H1 (cell line): ENCODE measurements around the gene RAD23B. TPM values are rescaled to one million over a fixed set of nuclear protein-coding genes. Genes with fewer than 3 reads are reported as not detected.

ENCODE experiments used
- CTCF ChIA-PET: fragments of 300-600 bp; sonication (Branson Sonifier 250); formaldehyde crosslinking; loops from one replicate; lab custom pipeline; 2021; ENCODE audit not compliant: partially characterized antibody; lab: Charles Lee
- POLR2A ChIA-PET: fragments of 300-600 bp; sonication (Branson Sonifier 250); formaldehyde crosslinking; loops from one replicate; lab custom pipeline; 2021; ENCODE audit warnings: inconsistent platforms; ENCODE audit not compliant: partially characterized antibody; lab: Charles Lee
- DNase-seq, 2 experiments: peaks; one replicate each; pipeline versions ENCODE4 v3.0.0 to v3.0.0-alpha.2; 2010 to 2022; ENCODE audit warnings: low spot score in 2 of 2, low read depth in 1 of 2, mixed read lengths in 1 of 2
- FAIRE-seq: peaks from 2 replicates; lab custom pipeline; 2011; peaks lifted over from hg19 to GRCh38; lab: Jason Lieb, UNC
- H2AFZ ChIP-seq: 2 replicates; pipeline ENCODE4 v1.8.1; 2012; ENCODE audit warnings: low read length, inconsistent platforms
- H2AK5ac ChIP-seq: 2 replicates; pipeline ENCODE4 v1.6.1; 2013; ENCODE audit warnings: low read depth, low read length
- H2BK120ac ChIP-seq: replicated peaks from 2 replicates; pipeline ENCODE3; 2013; ENCODE audit warnings: low read depth, low read length, inconsistent platforms
- H2BK12ac ChIP-seq: 2 replicates; pipeline ENCODE4 v1.6.1; 2013; ENCODE audit warnings: low read depth, low read length
- H2BK15ac ChIP-seq: 2 replicates; pipeline ENCODE4 v1.6.1; 2013; ENCODE audit warnings: low read length
- H2BK20ac ChIP-seq: 2 replicates; pipeline ENCODE4 v1.6.1; 2013; ENCODE audit warnings: low read length
- H2BK5ac ChIP-seq: 2 replicates; pipeline ENCODE4 v1.6.1; 2013; ENCODE audit warnings: low read depth, low read length
- H3K14ac ChIP-seq: 2 replicates; pipeline ENCODE4 v1.6.1; 2013; ENCODE audit warnings: inconsistent platforms; ENCODE audit not compliant: insufficient read length
- H3K18ac ChIP-seq: 2 replicates; pipeline ENCODE4 v1.6.1; 2013; ENCODE audit warnings: low read length; ENCODE audit errors: extremely low read depth
- H3K23ac ChIP-seq: 2 replicates; pipeline ENCODE4 v1.6.1; 2013; ENCODE audit warnings: inconsistent platforms; ENCODE audit not compliant: insufficient read length
- H3K23me2 ChIP-seq: 2 replicates; pipeline ENCODE4 v1.6.1; 2013; ENCODE audit warnings: low read depth, low read length
- H3K27ac ChIP-seq: 2 replicates; pipeline ENCODE4 v1.6.1; 2011; ENCODE audit warnings: low read depth, low read length, inconsistent platforms
- H3K27me3 ChIP-seq, 4 experiments: replicated peaks in 1 of 4; 1 replicate in 1 of 4; 2 replicates in 3 of 4; pipeline versions ENCODE4 v1.6.1 to v1.8.1; 2011 to 2013; ENCODE audit warnings: low read length in 3 of 4, mild to moderate bottlenecking in 3 of 4, inconsistent platforms in 2 of 4, mixed read lengths in 2 of 4, moderate library complexity in 1 of 4; ENCODE audit not compliant: control insufficient read depth in 3 of 4, insufficient read depth in 3 of 4; ENCODE audit errors: extremely low read depth in 1 of 4
- H3K36me3 ChIP-seq, 4 experiments: 2 replicates each; pipeline versions ENCODE4 v1.6.1 to v1.8.1; 2011 to 2013; ENCODE audit warnings: mild to moderate bottlenecking in 4 of 4, low read length in 3 of 4, moderate library complexity in 2 of 4, control low read depth in 1 of 4, inconsistent platforms in 1 of 4; ENCODE audit not compliant: insufficient read depth in 4 of 4, control insufficient read depth in 2 of 4
- H3K4ac ChIP-seq: replicated peaks from 2 replicates; pipeline ENCODE3; 2013; ENCODE audit warnings: low read length, low read depth, mixed read lengths, inconsistent platforms; ENCODE audit not compliant: insufficient read length
- H3K4me1 ChIP-seq, 4 experiments: replicated peaks in 1 of 4; 1 replicate in 1 of 4; 2 replicates in 3 of 4; pipeline versions ENCODE4 v1.6.1 to v1.8.1; 2011 to 2013; ENCODE audit warnings: low read length in 3 of 4, inconsistent platforms in 2 of 4, mixed read lengths in 1 of 4; ENCODE audit not compliant: insufficient read depth in 4 of 4, control insufficient read depth in 3 of 4
- H3K4me2 ChIP-seq, 2 experiments: 2 replicates each; pipeline versions ENCODE4 v1.6.1 to v1.8.1; 2011 to 2013; ENCODE audit warnings: low read depth in 2 of 2, low read length in 2 of 2, control low read depth in 1 of 2, inconsistent platforms in 1 of 2, mild to moderate bottlenecking in 1 of 2; ENCODE audit not compliant: insufficient read depth in 1 of 2
- H3K4me3 ChIP-seq, 4 experiments: fragments of 200-600, 300-600 bp in 1 of 4; sonication (generic), shearing (Covaris generic), sonication (Bioruptor Twin) in 1 of 4; 2 replicates each; pipeline versions ENCODE4 v1.5.1 to v1.8.1; 2011 to 2016; ENCODE audit warnings: low read length in 4 of 4, low read depth in 3 of 4, control low read depth in 2 of 4, inconsistent platforms in 2 of 4, mild to moderate bottlenecking in 2 of 4, mixed read lengths in 1 of 4, moderate library complexity in 1 of 4; ENCODE audit not compliant: insufficient read depth in 2 of 4; ENCODE audit errors: extremely low read depth in 1 of 4
- H3K56ac ChIP-seq: replicated peaks from 2 replicates; pipeline ENCODE3; 2013; ENCODE audit warnings: low read depth, mild to moderate bottlenecking, mixed read lengths, low read length, inconsistent platforms; ENCODE audit not compliant: insufficient read length
- H3K79me1 ChIP-seq: 2 replicates; pipeline ENCODE4 v1.6.1; 2013; ENCODE audit warnings: low read depth, low read length, control low read depth
- H3K79me2 ChIP-seq, 2 experiments: 2 replicates each; pipeline versions ENCODE4 v1.6.1 to v1.8.1; 2012 to 2013; ENCODE audit warnings: low read length in 2 of 2, mild to moderate bottlenecking in 2 of 2, inconsistent platforms in 1 of 2; ENCODE audit not compliant: insufficient read depth in 2 of 2, control insufficient read depth in 1 of 2
- H3K9ac ChIP-seq, 4 experiments: replicated peaks in 1 of 4; 1 replicate in 1 of 4; 2 replicates in 3 of 4; pipeline versions ENCODE4 v1.6.1 to v1.8.1; 2011 to 2013; ENCODE audit warnings: low read depth in 3 of 4, low read length in 3 of 4, control low read depth in 2 of 4, mild to moderate bottlenecking in 2 of 4, moderate library complexity in 2 of 4, inconsistent platforms in 1 of 4; ENCODE audit errors: extremely low read depth in 1 of 4
- H3K9me3 ChIP-seq, 2 experiments: 2 replicates each; pipeline versions ENCODE4 v1.6.1 to v1.8.1; 2012 to 2013; ENCODE audit warnings: mild to moderate bottlenecking in 2 of 2, moderate library complexity in 2 of 2, control low read depth in 1 of 2, inconsistent platforms in 1 of 2, low read depth in 1 of 2, low read length in 1 of 2, mixed read lengths in 1 of 2; ENCODE audit not compliant: insufficient read depth in 2 of 2
- H4K20me1 ChIP-seq, 2 experiments: replicated peaks in 1 of 2; 2 replicates each; pipeline versions ENCODE3 to v1.8.1; 2011 to 2013; ENCODE audit warnings: inconsistent platforms in 2 of 2, low read length in 2 of 2, mild to moderate bottlenecking in 1 of 2; ENCODE audit not compliant: insufficient read depth in 2 of 2, control insufficient read depth in 1 of 2
- H4K5ac ChIP-seq: 2 replicates; pipeline ENCODE4 v1.6.1; 2013; ENCODE audit warnings: low read length, low read depth, mixed read lengths, inconsistent platforms; ENCODE audit not compliant: insufficient read length
- H4K8ac ChIP-seq: 2 replicates; pipeline ENCODE4 v1.8.0; 2013; ENCODE audit warnings: mild to moderate bottlenecking, moderate library complexity, low read length, inconsistent platforms; ENCODE audit not compliant: insufficient read depth; ENCODE audit errors: extremely low read depth
- H4K91ac ChIP-seq: replicated peaks from 2 replicates; pipeline ENCODE3; 2013; ENCODE audit warnings: low read length, mixed read lengths, inconsistent platforms; ENCODE audit not compliant: insufficient read length
- ATF3 ChIP-seq: IDR thresholded peaks from 2 replicates; pipeline ENCODE4 v1.6.1; 2011; ENCODE audit warnings: low read depth, mild to moderate bottlenecking, low read length; ENCODE audit not compliant: insufficient read depth
- BCL11A ChIP-seq, 2 experiments: IDR thresholded peaks; one replicate each; pipeline ENCODE4 v1.6.1; 2011; ENCODE audit warnings: low read depth in 2 of 2, low read length in 2 of 2, mild to moderate bottlenecking in 2 of 2
- KDM5A ChIP-seq: fragments of 200-600 bp; IDR thresholded peaks from 2 replicates; pipeline ENCODE4 v1.7.1; 2012; ENCODE audit warnings: mild to moderate bottlenecking, low read length, inconsistent platforms, mixed read lengths
- SIN3A ChIP-seq, 2 experiments: IDR thresholded peaks in 1 of 2; conservative IDR thresholded peaks in 1 of 2; 2 replicates each; pipeline ENCODE4 v1.6.1; 2011 to 2012; ENCODE audit warnings: low read length in 2 of 2, improper control_type of control experiment in 1 of 2, low read depth in 1 of 2, mild to moderate bottlenecking in 1 of 2
- SIX5 ChIP-seq: IDR thresholded peaks from 2 replicates; pipeline ENCODE4 v1.6.1; 2011; ENCODE audit warnings: mild to moderate bottlenecking, low read depth, low read length
- SRF ChIP-seq: IDR thresholded peaks from 2 replicates; pipeline ENCODE4 v1.6.1; 2011; ENCODE audit warnings: mild to moderate bottlenecking, low read depth, low read length, moderate library complexity
- TAF7 ChIP-seq: optimal IDR thresholded peaks from 2 replicates; pipeline ENCODE3; 2011; ENCODE audit warnings: low read depth, mild to moderate bottlenecking, inconsistent platforms, low read length, moderate library complexity, borderline replicate concordance
- TCF12 ChIP-seq: IDR thresholded peaks from 2 replicates; pipeline ENCODE4 v1.6.1; 2011; ENCODE audit warnings: low read depth, mild to moderate bottlenecking, low read length
- USF2 ChIP-seq: IDR thresholded peaks from 2 replicates; pipeline ENCODE4 v1.6.1; 2011; ENCODE audit warnings: low read length, improper control_type of control experiment
- WGBS, 2 experiments: shearing (Covaris generic) in 1 of 2; methylation state at CpG; one replicate each; pipeline versions ENCODE4 v1.1.6 to v1.1.7; 2013 to 2015; ENCODE audit warnings: low lambda C conversion rate in 2 of 2, mixed read lengths in 2 of 2, inconsistent platforms in 1 of 2, low coverage in 1 of 2, missing lambda C conversion rate in 1 of 2; ENCODE audit not compliant: insufficient replicate concordance in 2 of 2, insufficient coverage in 1 of 2, insufficient read length in 1 of 2; ENCODE audit errors: extremely low coverage in 1 of 2, missing lambda C conversion rate in 1 of 2; 5-methylcytosine and 5-hydroxymethylcytosine counted together
- polyA plus RNA-seq, 7 experiments: library from polyadenylated mRNA; depleted of rRNA in 3 of 7; stranded (reverse) in 5 of 7; unstranded in 2 of 7; fragments of >200 nt in 5 of 7; fragments of 200-250 nt in 2 of 7; gene quantifications; 1 replicate in 5 of 7; 2 replicates in 1 of 7; 4 replicates in 1 of 7; pipeline versions ENCODE4 v1.2.1 to v1.2.3, GENCODE V29; 2011 to 2013; ENCODE audit warnings: missing spikeins in 2 of 7, mixed read lengths in 2 of 7
- total RNA-seq: library from RNA; stranded (reverse); fragmentation: NEBNext Ultra II Directional; extraction: Animal tissue kit (Norgen Biotek cat#: 25700); gene quantifications from 2 replicates; pipeline ENCODE4 v1.2.1, GENCODE V29; 2021
- TF ChIP-seq, protein P1 (sequence below): IDR thresholded peaks from 2 replicates; pipeline ENCODE4 v1.6.1; 2012; ENCODE audit warnings: inconsistent platforms

The RAD23B gene
- total and polyA plus RNA-seq, 2 of the 8 experiments (the other 6 are each of a cell fraction or from before 2014, with no cell fraction given) = 97.1 to 165 TPM

GRCh38 chr9:107323836-107324585 lies 40.9 kb downstream of the RAD23B start:
- Histone ChIP-seq H3K4me2 (no peak overlapping the region), H2BK20ac (no peak overlapping the region), H2AK5ac (no peak overlapping the region), H3K4me1 (no peaks in the 10 kb centered on the region), H3K79me2 (peaks cover 0 to 74% of the 10 kb centered on the region in 2 experiments; a peak in 2 of 4 replicates), H4K5ac (no peak overlapping the region), H3K79me1 (no peaks in the 10 kb centered on the region), H3K14ac (no peak overlapping the region), H2BK120ac (no peak overlapping the region), H3K23ac (no peak overlapping the region), H3K36me3 (peaks cover 8 to 76% (median 27%) of the 10 kb centered on the region in 4 experiments), H3K18ac (no peak overlapping the region), H4K8ac (no peak overlapping the region), H3K9me3 (no peaks in the 10 kb centered on the region), H4K20me1 (peaks cover 1 to 3% of the 10 kb centered on the region in 2 experiments), H3K23me2 (no peaks in the 10 kb centered on the region), H3K4ac (no peak overlapping the region), H2AFZ (no peak overlapping the region), H4K91ac (no peak overlapping the region), H3K9ac (no peak overlapping the region), H2BK5ac (no peak overlapping the region), H3K4me3 (no peak overlapping the region), H3K27me3 (no peaks in the 10 kb centered on the region), H2BK12ac (no peak overlapping the region), H3K56ac (no peak overlapping the region), H2BK15ac (no peak overlapping the region), H3K27ac (no peak overlapping the region)
- ChIA-PET POLR2A (interaction anchor here (0.9 kb wide), 1 partner anchor 13 kb away, joined by 4 read pairs; no protein-coding TSS in a partner anchor), CTCF (interaction anchor here (1.2 to 1.7 kb wide), 2 partner anchors 13 to 16 kb away, joined by 4 to 11 read pairs; no protein-coding TSS in a partner anchor)
- 90% methylated on average over 4 of the region's 4 CpGs; no CpG with 5 or more reads in 1 of the 2 experiments for WGBS, 2 experiments
- DNase-seq = no peak
- no peak for FAIRE-seq
- no peak for TF ChIP-seq TCF12
- no peak for TF ChIP-seq SRF
- TF ChIP-seq TAF7 = no peak
- no peak for TF ChIP-seq USF2
- TF ChIP-seq ATF3 = no peak
- no peak for TF ChIP-seq SIX5
- TF ChIP-seq KDM5A = no peak
- TF ChIP-seq SIN3A (conservative IDR thresholded peaks at IDR 0.05 in 1 of 2, IDR thresholded peaks at IDR 0.05 in 1 of 2; ENCODE audit: low read depth in 1 of 2, low read length in 2 of 2) = no peak
- TF ChIP-seq, protein P1, sequence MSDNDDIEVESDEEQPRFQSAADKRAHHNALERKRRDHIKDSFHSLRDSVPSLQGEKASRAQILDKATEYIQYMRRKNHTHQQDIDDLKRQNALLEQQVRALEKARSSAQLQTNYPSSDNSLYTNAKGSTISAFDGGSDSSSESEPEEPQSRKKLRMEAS = no peak
- no peak for TF ChIP-seq BCL11A (IDR thresholded peaks at IDR 0.05; ENCODE audit: low read depth in 2 of 2, low read length in 2 of 2)
